ENCODE measurements around the gene DGKI. TPM values are rescaled to one million over a fixed set of nuclear protein-coding genes. Genes with fewer than 3 reads are reported as not detected.

DGKI gene
- total and polyA plus RNA-seq, 2 of the 4 experiments (the other 2 are of a cell fraction), result 3.9 to 15.8 TPM

DNA sequence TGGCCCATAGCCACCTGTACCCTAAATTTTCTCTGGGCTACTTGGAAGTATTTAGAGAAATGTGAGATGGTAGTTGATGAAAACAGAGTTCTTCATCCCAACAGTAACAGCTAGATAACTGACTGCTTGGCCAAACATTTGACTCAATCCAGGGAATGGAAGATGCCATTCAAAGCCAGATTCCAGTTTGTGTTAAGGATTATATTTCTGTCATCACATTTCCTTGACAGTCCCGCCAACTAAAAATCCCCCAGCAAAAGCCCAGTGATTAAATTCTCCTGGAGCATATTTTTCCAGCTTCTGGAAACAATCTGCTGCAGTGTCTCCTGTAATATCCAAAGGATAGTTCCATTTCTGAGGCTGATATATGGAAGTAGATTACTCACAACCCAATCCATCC lies 457.9 kb downstream of the DGKI start:
- Histone ChIP-seq H4K5ac (ENCODE audit: low read depth, low read length) (no peak overlapping the region), H3K4me2 (ENCODE audit: low read depth, low read length) (no peak overlapping the region), H2AK9ac (replicated peaks; ENCODE audit: low read depth, low read length, poor library complexity) (no peak overlapping the region), H4K20me1 (ENCODE audit: insufficient read depth, low read length) (no peaks in the 10 kb centered on the region), H2BK20ac (ENCODE audit: low read depth, low read length) (no peak overlapping the region), H3K18ac (ENCODE audit: low read depth, low read length) (no peak overlapping the region), H3K23ac (ENCODE audit: low read depth, low read length) (no peak overlapping the region), H4K8ac (ENCODE audit: low read depth in 2 of 2, low read length in 2 of 2) (no peak overlapping the region), H2BK120ac (ENCODE audit: low read depth, low read length) (no peak overlapping the region), H2AFZ (replicated peaks; ENCODE audit: low read length, poor library complexity) (no peak overlapping the region), H3K4ac (ENCODE audit: low read depth, low read length) (no peak overlapping the region), H3K36me3 (ENCODE audit: control insufficient read depth, insufficient read depth, low read length) (no peaks in the 10 kb centered on the region; the same call in 1 of the 2 replicates), H4K91ac (ENCODE audit: insufficient read depth, low read depth, low read length) (no peak overlapping the region), H3K14ac (replicated peaks; ENCODE audit: low read depth, low read length) (no peak overlapping the region), H3K4me1 (ENCODE audit: control insufficient read depth, insufficient read depth, low read length) (peaks cover 3% of the 10 kb centered on the region; the same call in 1 of the 2 replicates), H2BK15ac (ENCODE audit: low read depth, low read length) (no peak overlapping the region), H3K27me3 (ENCODE audit: control insufficient read depth, insufficient read depth, low read length) (no peaks in the 10 kb centered on the region), H3K79me1 (ENCODE audit: low read depth in 1 of 2, low read length in 2 of 2) (no peaks in the 10 kb centered on the region), H3K9me3 (ENCODE audit: control insufficient read depth, insufficient read depth, low read length) (no peaks in the 10 kb centered on the region), H3K4me3 (ENCODE audit: insufficient read depth, low read depth, low read length) (no peak overlapping the region), H3K9ac (ENCODE audit: low read depth, low read length) (no peak overlapping the region), H2BK5ac (ENCODE audit: low read depth, low read length, poor library complexity, severe bottlenecking) (no peak overlapping the region), H2AK5ac (ENCODE audit: low read depth, low read length) (no peak overlapping the region), H3K9me1 (ENCODE audit: insufficient read depth, low read length) (peaks cover 2% of the 10 kb centered on the region; the same call in 1 of the 2 replicates), H3K27ac (ENCODE audit: insufficient read depth, low read length) (no peak overlapping the region), H3K56ac (ENCODE audit: extremely low read depth, insufficient read depth, low read length) (no peak overlapping the region)
- dilution Hi-C loops (cut with HindIII; ENCODE audit: low sequenced_read_pairs, unreplicated experiment) (no loop called here), intact Hi-C loops (cut with micrococcal nuclease) (no loop called here), in situ Hi-C loops (cut with MboI; ENCODE audit: low sequenced_read_pairs) (no loop called here)
- BruUV-seq (replicated peaks), result no TSS peak
- DNase-seq (no peak), ATAC-seq (ENCODE audit: low read depth) (no peak)
- POLR2A ChIA-PET (ENCODE audit: unreplicated experiment), result no interaction called here
- no CpG with 5 or more reads among the region's 1 CpG for WGBS, 2 experiments (ENCODE audit: extremely low coverage in 2 of 2, insufficient read length in 1 of 2)
- TF ChIP-seq, protein P1, sequence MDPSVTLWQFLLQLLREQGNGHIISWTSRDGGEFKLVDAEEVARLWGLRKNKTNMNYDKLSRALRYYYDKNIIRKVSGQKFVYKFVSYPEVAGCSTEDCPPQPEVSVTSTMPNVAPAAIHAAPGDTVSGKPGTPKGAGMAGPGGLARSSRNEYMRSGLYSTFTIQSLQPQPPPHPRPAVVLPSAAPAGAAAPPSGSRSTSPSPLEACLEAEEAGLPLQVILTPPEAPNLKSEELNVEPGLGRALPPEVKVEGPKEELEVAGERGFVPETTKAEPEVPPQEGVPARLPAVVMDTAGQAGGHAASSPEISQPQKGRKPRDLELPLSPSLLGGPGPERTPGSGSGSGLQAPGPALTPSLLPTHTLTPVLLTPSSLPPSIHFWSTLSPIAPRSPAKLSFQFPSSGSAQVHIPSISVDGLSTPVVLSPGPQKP (IDR thresholded peaks at IDR 0.05; ENCODE audit: borderline replicate concordance, low read depth, low read length), result no peak
- no peak for TF ChIP-seq MAFK (IDR thresholded peaks at IDR 0.05; ENCODE audit: low read depth, low read length)
- no peak for TF ChIP-seq MAZ (IDR thresholded peaks at IDR 0.05; ENCODE audit: borderline replicate concordance, low read depth, low read length)
- TF ChIP-seq, protein P2, sequence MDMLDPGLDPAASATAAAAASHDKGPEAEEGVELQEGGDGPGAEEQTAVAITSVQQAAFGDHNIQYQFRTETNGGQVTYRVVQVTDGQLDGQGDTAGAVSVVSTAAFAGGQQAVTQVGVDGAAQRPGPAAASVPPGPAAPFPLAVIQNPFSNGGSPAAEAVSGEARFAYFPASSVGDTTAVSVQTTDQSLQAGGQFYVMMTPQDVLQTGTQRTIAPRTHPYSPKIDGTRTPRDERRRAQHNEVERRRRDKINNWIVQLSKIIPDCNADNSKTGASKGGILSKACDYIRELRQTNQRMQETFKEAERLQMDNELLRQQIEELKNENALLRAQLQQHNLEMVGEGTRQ (IDR thresholded peaks at IDR 0.05; ENCODE audit: low read depth, low read length), result no peak
- no peak for TF ChIP-seq NFE2L2 (IDR thresholded peaks at IDR 0.05; ENCODE audit: low read depth, low read length)
- no peak for TF ChIP-seq RFX5 (IDR thresholded peaks at IDR 0.05; ENCODE audit: low read depth, low read length)
- TF ChIP-seq SMC3 (IDR thresholded peaks at IDR 0.05; ENCODE audit: low read depth, low read length), result no peak
- TF ChIP-seq POLR2A (IDR thresholded peaks at IDR 0.05; ENCODE audit: low read depth, low read length), result no peak
- no peak for TF ChIP-seq CEBPB (IDR thresholded peaks at IDR 0.05; ENCODE audit: low read depth, low read length)
- CTCF ChIA-PET, result no interaction called here
